HepG2 (cell line): Measurements from ENCODE around the gene NOVA2. TPM values are rescaled to one million over a fixed set of nuclear protein-coding genes. Genes with fewer than 3 reads are reported as not detected.

Experiments used
- ASH2L ChIP-seq: fragments of 300-600, 200-600 bp; sonication (generic); IDR thresholded peaks from 2 replicates; pipeline ENCODE4 v1.7.0; 2017; ENCODE audit warnings: low read depth, mild to moderate bottlenecking, moderate library complexity, mixed read lengths, low read length; ENCODE audit not compliant: insufficient read length
- BATF2 ChIP-seq: sonication (generic); formaldehyde crosslinking; IDR thresholded peaks from 2 replicates; pipeline ENCODE4 v1.8.0; 2022; ENCODE audit warnings: mild to moderate bottlenecking, missing genetic modification reagents, moderate library complexity
- CENPT ChIP-seq: sonication (generic); formaldehyde crosslinking; IDR thresholded peaks from 2 replicates; pipeline ENCODE4 v1.8.0; 2022; ENCODE audit warnings: low read depth, mild to moderate bottlenecking, moderate library complexity, missing genetic modification reagents
- HDAC6 ChIP-seq: fragments of 200-600 bp; sonication (generic); IDR thresholded peaks from 2 replicates; pipeline ENCODE4 v1.7.0; 2017; ENCODE audit warnings: mild to moderate bottlenecking, antibody characterized with exemption, low read length, low read depth
- HNF4A ChIP-seq: sonication (generic); formaldehyde crosslinking; IDR thresholded peaks from 2 replicates; pipeline ENCODE4 v1.4.0; 2020; ENCODE audit warnings: missing genetic modification reagents
- MYC ChIP-seq: sonication (generic); formaldehyde crosslinking; IDR thresholded peaks from 2 replicates; pipeline ENCODE4 v1.9.0; 2021; ENCODE audit warnings: missing genetic modification reagents, borderline replicate concordance
- NKX3-1 ChIP-seq: sonication (generic); formaldehyde crosslinking; IDR thresholded peaks from 2 replicates; pipeline ENCODE4 v1.5.0; 2020; ENCODE audit warnings: missing genetic modification reagents
- PITX1 ChIP-seq: sonication (generic); formaldehyde crosslinking; IDR thresholded peaks from 2 replicates; pipeline ENCODE4 v1.5.1; 2020; ENCODE audit warnings: mild to moderate bottlenecking, missing genetic modification reagents
- RAD21 ChIP-seq: fragments of 450-650 bp; formaldehyde crosslinking; IDR thresholded peaks from 2 replicates; pipeline ENCODE4 v1.5.0; 2020; ENCODE audit warnings: mild to moderate bottlenecking
- UBTF ChIP-seq: sonication (generic); formaldehyde crosslinking; IDR thresholded peaks from 2 replicates; pipeline ENCODE4 v1.4.0; 2020; ENCODE audit warnings: mild to moderate bottlenecking, missing genetic modification reagents
- ZNF687 ChIP-seq: sonication (generic); formaldehyde crosslinking; IDR thresholded peaks from 2 replicates; pipeline ENCODE4 v1.5.1; 2020; ENCODE audit warnings: mild to moderate bottlenecking, missing genetic modification reagents, moderate library complexity
- ZNF737 ChIP-seq: sonication (generic); formaldehyde crosslinking; IDR thresholded peaks from 2 replicates; pipeline ENCODE4 v1.5.0; 2020; ENCODE audit warnings: missing genetic modification reagents, mild to moderate bottlenecking, borderline replicate concordance
- ZNF790 ChIP-seq: sonication (generic); formaldehyde crosslinking; IDR thresholded peaks from 2 replicates; pipeline ENCODE4 v1.8.0; 2022; ENCODE audit warnings: missing genetic modification reagents, mild to moderate bottlenecking, borderline replicate concordance
- ZSCAN20 ChIP-seq: sonication (generic); formaldehyde crosslinking; IDR thresholded peaks from 2 replicates; pipeline ENCODE4 v1.4.0; 2020; ENCODE audit warnings: missing genetic modification reagents, mild to moderate bottlenecking, borderline replicate concordance
- ZSCAN29 ChIP-seq: sonication (generic); formaldehyde crosslinking; conservative IDR thresholded peaks from 2 replicates; pipeline ENCODE4 v1.4.0; 2020; ENCODE audit warnings: mild to moderate bottlenecking, missing genetic modification reagents
- polyA plus RNA-seq, 8 experiments: library from polyadenylated mRNA; depleted of rRNA in 3 of 8; stranded (reverse) in 7 of 8; unstranded in 1 of 8; fragments of >200 nt; fragmentation: Illumina TruSeq in 4 of 8; extraction: Trizol in 4 of 8; gene quantifications; 2 replicates each; pipeline versions ENCODE4 v1.2.1 to v1.2.3, GENCODE V29; 2011 to 2016; ENCODE audit warnings: low read depth in 4 of 8, missing spikeins in 1 of 8, mixed read lengths in 1 of 8; ENCODE audit not compliant: insufficient read depth in 1 of 8
- total RNA-seq, 5 experiments: library from RNA; depleted of rRNA; stranded (reverse); fragments of >200 nt; fragmentation: Illumina TruSeq; extraction: Trizol; gene quantifications; 2 replicates each; pipeline ENCODE4 v1.2.3, GENCODE V29; 2016; ENCODE audit warnings: low read depth in 1 of 5
- TF ChIP-seq, protein P1 (sequence below): sonication (generic); formaldehyde crosslinking; IDR thresholded peaks from 2 replicates; pipeline ENCODE4 v1.8.0; 2022; ENCODE audit warnings: missing genetic modification reagents, mild to moderate bottlenecking, inconsistent platforms, borderline replicate concordance
- TF ChIP-seq, protein P2 (sequence below): sonication (generic); formaldehyde crosslinking; IDR thresholded peaks from 2 replicates; pipeline ENCODE4 v1.8.0; 2023; ENCODE audit warnings: mild to moderate bottlenecking, missing genetic modification reagents
- TF ChIP-seq, protein P3 (sequence below): sonication (generic); formaldehyde crosslinking; IDR thresholded peaks from 2 replicates; pipeline ENCODE4 v1.5.0; 2020; ENCODE audit warnings: mild to moderate bottlenecking, missing genetic modification reagents, moderate library complexity

The NOVA2 gene
- total and polyA plus RNA-seq, 2 of the 13 experiments (the other 11 are each of a cell fraction or from before 2014, with no cell fraction given), result not detected

- TF ChIP-seq UBTF (CRISPR knock-in tag) (peak; percentile 35; the same call in 1 of the 2 replicates), ASH2L (peak; percentile 49), CENPT (CRISPR knock-in tag) (no peak), HDAC6 (no peak), ZNF737 (CRISPR knock-in tag) (no peak), ZNF687 (peak; percentile 81), BATF2 (no peak), ZSCAN29 (0 out of 2 replicates have a peak, but pooled peaks have one; percentile 24), ZSCAN20 (CRISPR knock-in tag) (0 out of 2 replicates have a peak, but pooled peaks have one; percentile 49), ZNF790 (CRISPR knock-in tag) (no peak), HNF4A (CRISPR knock-in tag) (no peak), RAD21 (peak; percentile 15; the same call in 1 of the 2 replicates), NKX3-1 (CRISPR knock-in tag) (no peak), MYC (CRISPR knock-in tag) (0 out of 2 replicates have a peak, but pooled peaks have one; percentile 8), PITX1 (CRISPR knock-in tag) (no peak)
- TF ChIP-seq, protein P1, sequence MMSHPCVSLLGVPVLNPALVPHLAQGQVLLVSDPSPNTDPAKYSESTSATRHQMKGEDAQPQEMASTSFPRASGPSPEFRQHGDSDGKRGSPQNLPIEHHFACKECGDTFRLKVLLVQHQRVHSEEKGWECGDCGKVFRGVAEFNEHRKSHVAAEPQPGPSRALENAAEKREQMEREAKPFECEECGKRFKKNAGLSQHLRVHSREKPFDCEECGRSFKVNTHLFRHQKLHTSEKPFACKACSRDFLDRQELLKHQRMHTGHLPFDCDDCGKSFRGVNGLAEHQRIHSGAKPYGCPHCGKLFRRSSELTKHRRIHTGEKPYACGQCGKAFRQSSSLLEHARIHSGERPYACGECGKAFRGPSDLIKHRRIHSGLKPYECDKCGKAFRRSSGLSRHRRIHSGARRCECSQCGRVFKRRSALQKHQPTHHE, result no peak
- TF ChIP-seq, protein P2, sequence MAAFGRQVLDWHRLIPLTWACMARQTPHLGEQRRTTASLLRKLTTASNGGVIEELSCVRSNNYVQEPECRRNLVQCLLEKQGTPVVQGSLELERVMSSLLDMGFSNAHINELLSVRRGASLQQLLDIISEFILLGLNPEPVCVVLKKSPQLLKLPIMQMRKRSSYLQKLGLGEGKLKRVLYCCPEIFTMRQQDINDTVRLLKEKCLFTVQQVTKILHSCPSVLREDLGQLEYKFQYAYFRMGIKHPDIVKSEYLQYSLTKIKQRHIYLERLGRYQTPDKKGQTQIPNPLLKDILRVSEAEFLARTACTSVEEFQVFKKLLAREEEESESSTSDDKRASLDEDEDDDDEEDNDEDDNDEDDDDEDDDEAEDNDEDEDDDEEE (CRISPR knock-in tag), result no peak
- TF ChIP-seq, protein P3, sequence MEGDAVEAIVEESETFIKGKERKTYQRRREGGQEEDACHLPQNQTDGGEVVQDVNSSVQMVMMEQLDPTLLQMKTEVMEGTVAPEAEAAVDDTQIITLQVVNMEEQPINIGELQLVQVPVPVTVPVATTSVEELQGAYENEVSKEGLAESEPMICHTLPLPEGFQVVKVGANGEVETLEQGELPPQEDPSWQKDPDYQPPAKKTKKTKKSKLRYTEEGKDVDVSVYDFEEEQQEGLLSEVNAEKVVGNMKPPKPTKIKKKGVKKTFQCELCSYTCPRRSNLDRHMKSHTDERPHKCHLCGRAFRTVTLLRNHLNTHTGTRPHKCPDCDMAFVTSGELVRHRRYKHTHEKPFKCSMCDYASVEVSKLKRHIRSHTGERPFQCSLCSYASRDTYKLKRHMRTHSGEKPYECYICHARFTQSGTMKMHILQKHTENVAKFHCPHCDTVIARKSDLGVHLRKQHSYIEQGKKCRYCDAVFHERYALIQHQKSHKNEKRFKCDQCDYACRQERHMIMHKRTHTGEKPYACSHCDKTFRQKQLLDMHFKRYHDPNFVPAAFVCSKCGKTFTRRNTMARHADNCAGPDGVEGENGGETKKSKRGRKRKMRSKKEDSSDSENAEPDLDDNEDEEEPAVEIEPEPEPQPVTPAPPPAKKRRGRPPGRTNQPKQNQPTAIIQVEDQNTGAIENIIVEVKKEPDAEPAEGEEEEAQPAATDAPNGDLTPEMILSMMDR (CRISPR knock-in tag), result peak; percentile 25; the same call in 1 of the 2 replicates
These were observed 72.2 kb downstream of the NOVA2 start (continued) for GRCh38 chr19:45901432-45901911.
